Neutrophil (primary cell): ENCODE data around the gene ITGB2.

ENCODE experiments used
- H3K27ac ChIP-seq: fragments of 200-600 bp; sonication (generic); 2 replicates; pipeline ENCODE4 v1.5.1; 2016; ENCODE audit warnings: mild to moderate bottlenecking, moderate library complexity
- H3K27me3 ChIP-seq: fragments of 200-600 bp; sonication (generic); 2 replicates; pipeline ENCODE4 v1.6.0; 2016; ENCODE audit warnings: mild to moderate bottlenecking
- H3K36me3 ChIP-seq: fragments of 200-600 bp; sonication (generic); 2 replicates; pipeline ENCODE4 v1.5.1; 2017
- H3K4me1 ChIP-seq, 2 experiments: fragments of 200-600 bp in 1 of 2; sonication (generic) in 1 of 2; 1 replicate in 1 of 2; 2 replicates in 1 of 2; pipeline versions ENCODE4 v1.5.1 to v1.6.1; 2013 to 2016; ENCODE audit warnings: low read depth in 1 of 2, low read length in 1 of 2, mild to moderate bottlenecking in 1 of 2, moderate library complexity in 1 of 2; ENCODE audit not compliant: control insufficient read depth in 1 of 2, insufficient read depth in 1 of 2
- H3K4me3 ChIP-seq, 2 experiments: fragments of 200-600 bp in 1 of 2; sonication (generic) in 1 of 2; 1 replicate in 1 of 2; 2 replicates in 1 of 2; pipeline ENCODE4 v1.5.1; 2013 to 2016; ENCODE audit warnings: low read depth in 1 of 2, low read length in 1 of 2, mild to moderate bottlenecking in 1 of 2, moderate library complexity in 1 of 2
- H3K9me3 ChIP-seq: fragments of 200-600 bp; sonication (generic); 2 replicates; pipeline ENCODE4 v1.5.1; 2016
- TF ChIP-seq, protein P1 (sequence below): fragments of 200-600 bp; sonication (generic); IDR thresholded peaks from 2 replicates; pipeline ENCODE4 v1.5.1; 2016; ENCODE audit warnings: antibody characterized with exemption

Gene ITGB2

DNA sequence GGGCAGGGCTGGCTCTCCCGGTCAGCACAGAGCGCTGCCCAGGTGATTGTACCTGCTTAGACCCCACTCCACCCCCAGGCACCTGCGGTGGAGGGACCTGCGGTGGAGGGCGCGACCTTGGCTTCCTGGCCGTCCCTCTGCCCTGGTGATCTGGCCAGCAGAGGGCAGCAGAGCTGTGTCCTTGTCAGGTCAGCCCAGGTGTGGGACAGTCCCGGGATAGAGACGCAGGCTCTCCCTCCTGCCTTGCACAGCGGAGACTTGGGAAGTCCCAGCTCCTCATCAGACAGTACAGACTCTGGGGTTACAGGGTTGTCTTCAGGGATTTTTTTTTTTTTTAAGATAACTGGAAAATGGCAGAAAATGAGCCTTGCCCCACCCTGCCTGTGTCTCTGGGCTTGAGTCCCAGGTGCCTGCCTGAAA, 29.1 kb upstream of the ITGB2 start:
- Histone ChIP-seq H3K4me3 (no peak overlapping the region), H3K4me1 (peaks cover 0 to 6% of the 10 kb centered on the region in 2 experiments), H3K27me3 (no peaks in the 10 kb centered on the region), H3K9me3 (no peaks in the 10 kb centered on the region), H3K36me3 (peaks cover 14% of the 10 kb centered on the region), H3K27ac (peak overlapping the region; percentile 9)
- TF ChIP-seq, protein P1, sequence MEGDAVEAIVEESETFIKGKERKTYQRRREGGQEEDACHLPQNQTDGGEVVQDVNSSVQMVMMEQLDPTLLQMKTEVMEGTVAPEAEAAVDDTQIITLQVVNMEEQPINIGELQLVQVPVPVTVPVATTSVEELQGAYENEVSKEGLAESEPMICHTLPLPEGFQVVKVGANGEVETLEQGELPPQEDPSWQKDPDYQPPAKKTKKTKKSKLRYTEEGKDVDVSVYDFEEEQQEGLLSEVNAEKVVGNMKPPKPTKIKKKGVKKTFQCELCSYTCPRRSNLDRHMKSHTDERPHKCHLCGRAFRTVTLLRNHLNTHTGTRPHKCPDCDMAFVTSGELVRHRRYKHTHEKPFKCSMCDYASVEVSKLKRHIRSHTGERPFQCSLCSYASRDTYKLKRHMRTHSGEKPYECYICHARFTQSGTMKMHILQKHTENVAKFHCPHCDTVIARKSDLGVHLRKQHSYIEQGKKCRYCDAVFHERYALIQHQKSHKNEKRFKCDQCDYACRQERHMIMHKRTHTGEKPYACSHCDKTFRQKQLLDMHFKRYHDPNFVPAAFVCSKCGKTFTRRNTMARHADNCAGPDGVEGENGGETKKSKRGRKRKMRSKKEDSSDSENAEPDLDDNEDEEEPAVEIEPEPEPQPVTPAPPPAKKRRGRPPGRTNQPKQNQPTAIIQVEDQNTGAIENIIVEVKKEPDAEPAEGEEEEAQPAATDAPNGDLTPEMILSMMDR = peak; percentile 87

DNA sequence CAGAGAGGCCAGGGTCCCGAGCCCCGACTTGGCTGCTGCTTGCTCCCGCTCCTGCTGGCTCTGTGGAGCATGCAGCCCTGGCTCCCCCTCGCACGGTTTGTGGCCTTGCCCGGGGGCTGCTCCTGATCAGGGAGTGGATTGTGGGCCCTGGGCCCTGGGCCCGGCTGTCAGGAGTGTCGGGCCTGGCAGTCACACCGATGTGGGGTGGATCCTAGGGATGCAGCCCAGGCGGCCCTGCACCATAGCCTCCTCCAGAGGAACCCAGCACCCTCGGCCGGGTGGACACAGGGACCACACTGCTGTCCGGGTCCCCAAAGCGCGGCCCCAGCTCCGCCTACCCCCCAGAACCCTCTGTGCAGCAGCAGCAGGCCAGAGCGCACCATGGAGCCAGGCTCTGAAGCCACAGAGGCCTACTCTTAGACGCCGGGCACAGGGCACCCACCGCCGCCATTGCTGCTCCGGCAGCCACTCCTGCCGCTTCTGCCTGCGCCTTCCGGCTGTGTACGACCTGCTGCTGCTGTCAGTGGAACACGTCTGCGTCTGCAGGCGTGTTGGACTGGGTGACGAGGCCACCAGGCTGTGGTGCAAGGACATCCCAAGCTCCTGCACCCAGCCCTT, 28.6 kb upstream of the ITGB2 start:
- TF ChIP-seq, protein P1 = no peak
- Histone ChIP-seq H3K27ac (peak overlapping the region; percentile 9), H3K4me3 (no peak overlapping the region), H3K27me3 (no peaks in the 10 kb centered on the region), H3K36me3 (peaks cover 19% of the 10 kb centered on the region), H3K4me1 (peaks cover 0 to 6% of the 10 kb centered on the region in 2 experiments), H3K9me3 (no peaks in the 10 kb centered on the region)

DNA sequence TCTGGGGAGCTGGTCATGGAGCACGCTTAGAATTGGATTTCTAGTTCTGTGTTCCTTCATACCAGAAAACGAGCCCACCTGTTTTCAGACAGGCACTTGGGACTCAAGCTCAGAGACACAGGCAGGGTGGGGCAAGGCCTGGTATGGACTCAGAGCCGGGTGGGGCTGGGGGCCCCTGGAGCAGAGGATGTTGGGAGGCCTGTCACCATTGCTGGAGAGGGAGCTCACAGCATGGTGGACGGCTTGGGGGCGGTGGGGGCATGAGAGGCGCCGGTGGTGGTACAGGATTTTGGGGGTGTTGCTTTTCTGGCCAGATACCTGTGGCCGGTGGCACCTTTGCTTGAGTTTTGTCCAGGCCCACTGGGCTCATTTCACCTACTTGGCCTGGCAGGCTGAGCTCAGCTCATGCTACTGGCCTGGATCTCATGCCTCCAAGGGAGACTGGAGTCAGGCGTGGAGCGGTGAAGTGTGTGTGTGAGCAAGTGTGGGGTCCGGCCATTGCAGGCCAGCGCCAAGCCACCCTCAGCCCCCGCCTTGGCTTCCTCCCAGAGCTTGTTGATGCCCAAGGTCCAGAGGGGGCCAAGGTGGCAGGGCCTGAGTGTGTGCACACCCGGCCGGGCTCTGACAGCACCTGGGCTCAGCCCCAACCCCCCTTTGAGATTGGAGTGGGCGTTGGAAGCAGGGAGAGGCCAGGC, 27.9 kb upstream of the ITGB2 start:
- no peaks in the 10 kb centered on the region for H3K27me3 ChIP-seq
- no peaks in the 10 kb centered on the region for H3K9me3 ChIP-seq
- H3K36me3 ChIP-seq = peaks cover 26% of the 10 kb centered on the region
- H3K4me1 ChIP-seq = peaks cover 0 to 6% of the 10 kb centered on the region in 2 experiments
- no peak overlapping the region for H3K27ac ChIP-seq
- TF ChIP-seq, protein P1 = no peak
- no peak overlapping the region for H3K4me3 ChIP-seq

DNA sequence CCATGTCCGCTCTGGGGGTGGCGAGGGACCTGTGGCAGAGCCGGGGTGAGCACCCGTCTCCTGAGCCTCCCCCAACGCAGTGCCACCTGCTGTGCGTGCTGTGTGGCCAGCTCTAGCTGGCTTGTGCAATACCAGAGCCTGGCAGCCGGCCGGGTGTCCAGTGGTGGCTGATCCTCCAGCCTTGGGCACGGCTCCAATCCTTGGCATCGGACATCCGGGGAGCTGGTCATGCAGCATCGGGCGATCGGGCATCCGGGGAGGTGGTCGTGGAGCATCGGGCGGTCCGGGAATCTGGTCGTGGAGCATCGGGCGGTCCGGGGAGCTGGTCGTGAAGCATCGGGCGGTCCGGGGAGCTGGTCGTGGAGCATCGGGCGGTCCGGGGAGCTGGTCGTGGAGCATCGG, 27.2 kb upstream of the ITGB2 start:
- Histone ChIP-seq H3K9me3 (no peaks in the 10 kb centered on the region), H3K4me1 (peaks cover 0 to 6% of the 10 kb centered on the region in 2 experiments), H3K27me3 (no peaks in the 10 kb centered on the region), H3K4me3 (no peak overlapping the region), H3K27ac (no peak overlapping the region), H3K36me3 (peaks cover 27% of the 10 kb centered on the region)
- TF ChIP-seq, protein P1 = no peak

DNA sequence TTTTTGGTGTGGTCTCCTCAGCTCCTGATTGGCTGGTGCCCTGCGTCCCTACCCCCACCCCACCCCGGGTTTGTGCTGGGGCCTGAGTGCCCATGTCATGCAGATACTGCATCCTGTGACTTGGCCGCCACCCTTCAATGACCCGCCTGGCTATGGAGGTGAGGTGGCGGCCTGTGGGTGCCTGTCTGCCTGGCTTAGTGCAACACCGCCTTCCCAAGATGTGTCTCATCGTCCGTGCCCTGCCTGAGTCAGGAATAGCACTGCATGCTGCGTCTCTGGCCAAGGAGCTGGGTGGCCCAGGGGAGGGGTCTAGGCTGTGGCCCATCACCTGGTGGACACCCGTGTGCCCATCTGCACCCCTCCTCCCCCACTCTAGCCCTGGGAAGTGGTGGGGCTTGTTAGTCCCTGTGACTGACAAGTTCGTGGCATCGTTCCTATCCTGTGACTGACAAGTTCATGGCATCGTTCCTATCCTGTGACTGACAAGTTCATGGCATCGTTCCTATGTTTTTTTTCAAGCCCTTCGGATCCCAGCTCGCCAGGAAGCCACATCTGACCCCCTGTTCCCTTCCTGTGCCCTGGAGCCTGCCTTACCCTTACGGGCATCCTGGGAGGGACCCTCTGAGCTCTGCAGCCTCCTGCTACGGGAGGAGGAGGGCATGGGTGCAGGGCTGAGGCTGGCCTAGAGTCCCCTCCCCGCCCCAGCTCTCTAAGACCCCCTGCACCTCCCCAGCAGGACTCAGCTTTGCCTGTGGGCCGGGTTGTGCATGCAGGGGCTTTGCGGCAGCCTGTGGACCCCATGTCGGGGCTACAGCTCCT, 26.6 kb upstream of the ITGB2 start:
- Histone ChIP-seq H3K4me3 (no peak overlapping the region), H3K9me3 (no peaks in the 10 kb centered on the region), H3K36me3 (peaks cover 27% of the 10 kb centered on the region), H3K27ac (no peak overlapping the region), H3K4me1 (peaks cover 0 to 6% of the 10 kb centered on the region in 2 experiments), H3K27me3 (no peaks in the 10 kb centered on the region)
- TF ChIP-seq, protein P1 = no peak
